ENCODE data around the gene NTM.

NTM gene

GRCh38 chr11:132075447-132075846, 705.0 kb downstream of the NTM start:
- Histone ChIP-seq H4K20me1 (ENCODE audit: insufficient read depth, low read length) (no peaks in the 10 kb centered on the region), H3K27ac (ENCODE audit: low read depth, low read length, poor library complexity, severe bottlenecking) (no peak overlapping the region), H3F3A (ENCODE audit: insufficient read depth, low read length) (no peaks in the 10 kb centered on the region), H3K79me2 (ENCODE audit: insufficient read depth, low read length) (no peaks in the 10 kb centered on the region), H3K9ac (ENCODE audit: low read length) (no peak overlapping the region), H3K9me3 (ENCODE audit: low read length) (no peaks in the 10 kb centered on the region), H3K4me3 (ENCODE audit: low read depth, low read length, poor library complexity, severe bottlenecking) (no peak overlapping the region), H3K9me2 (ENCODE audit: low read depth, low read length) (no peaks in the 10 kb centered on the region), H3K36me3 (ENCODE audit: insufficient read depth, low read length) (no peaks in the 10 kb centered on the region), H3K4me1 (ENCODE audit: insufficient read depth, low read length, severe bottlenecking) (no peaks in the 10 kb centered on the region), H2AFZ (ENCODE audit: low read length) (no peak overlapping the region), H3K4me2 (ENCODE audit: low read length) (no peak overlapping the region), H3K27me3 (ENCODE audit: insufficient read depth, low read length) (no peaks in the 10 kb centered on the region)
- TF ChIP-seq EZH2 (IDR thresholded peaks at IDR 0.05; ENCODE audit: borderline replicate concordance, low read length) = no peak
- TF ChIP-seq, protein P1, sequence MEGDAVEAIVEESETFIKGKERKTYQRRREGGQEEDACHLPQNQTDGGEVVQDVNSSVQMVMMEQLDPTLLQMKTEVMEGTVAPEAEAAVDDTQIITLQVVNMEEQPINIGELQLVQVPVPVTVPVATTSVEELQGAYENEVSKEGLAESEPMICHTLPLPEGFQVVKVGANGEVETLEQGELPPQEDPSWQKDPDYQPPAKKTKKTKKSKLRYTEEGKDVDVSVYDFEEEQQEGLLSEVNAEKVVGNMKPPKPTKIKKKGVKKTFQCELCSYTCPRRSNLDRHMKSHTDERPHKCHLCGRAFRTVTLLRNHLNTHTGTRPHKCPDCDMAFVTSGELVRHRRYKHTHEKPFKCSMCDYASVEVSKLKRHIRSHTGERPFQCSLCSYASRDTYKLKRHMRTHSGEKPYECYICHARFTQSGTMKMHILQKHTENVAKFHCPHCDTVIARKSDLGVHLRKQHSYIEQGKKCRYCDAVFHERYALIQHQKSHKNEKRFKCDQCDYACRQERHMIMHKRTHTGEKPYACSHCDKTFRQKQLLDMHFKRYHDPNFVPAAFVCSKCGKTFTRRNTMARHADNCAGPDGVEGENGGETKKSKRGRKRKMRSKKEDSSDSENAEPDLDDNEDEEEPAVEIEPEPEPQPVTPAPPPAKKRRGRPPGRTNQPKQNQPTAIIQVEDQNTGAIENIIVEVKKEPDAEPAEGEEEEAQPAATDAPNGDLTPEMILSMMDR (IDR thresholded peaks at IDR 0.05; ENCODE audit: low read length) = no peak

DNA sequence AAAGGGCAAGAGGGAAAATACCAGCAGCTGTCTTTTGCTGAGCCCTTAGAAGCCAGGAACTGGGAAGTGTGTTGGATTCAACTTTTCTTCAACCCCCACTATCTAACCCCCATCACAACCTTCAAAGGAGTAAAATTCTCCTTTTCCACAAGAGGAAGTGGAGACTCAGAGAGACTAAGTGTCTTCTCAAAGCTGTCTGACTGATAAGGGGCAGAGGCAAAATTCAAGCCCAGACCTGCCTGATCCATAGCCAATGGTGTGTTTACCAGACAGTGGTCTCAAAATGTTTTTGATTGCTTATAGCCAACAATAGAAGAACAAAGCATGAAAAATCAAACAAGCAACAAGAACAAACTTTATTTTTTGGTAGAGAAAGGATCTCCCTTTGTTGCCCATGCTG, 707.0 kb downstream of the NTM start:
- TF ChIP-seq, protein P1 (IDR thresholded peaks at IDR 0.05; ENCODE audit: low read length) = no peak
- TF ChIP-seq EZH2 (IDR thresholded peaks at IDR 0.05; ENCODE audit: borderline replicate concordance, low read length) = no peak
- Histone ChIP-seq H3K9me3 (ENCODE audit: low read length) (no peaks in the 10 kb centered on the region), H3K79me2 (ENCODE audit: insufficient read depth, low read length) (no peaks in the 10 kb centered on the region), H3K4me3 (ENCODE audit: low read depth, low read length, poor library complexity, severe bottlenecking) (no peak overlapping the region), H3K27me3 (ENCODE audit: insufficient read depth, low read length) (no peaks in the 10 kb centered on the region), H2AFZ (ENCODE audit: low read length) (no peak overlapping the region), H3F3A (ENCODE audit: insufficient read depth, low read length) (no peaks in the 10 kb centered on the region), H3K4me2 (ENCODE audit: low read length) (no peak overlapping the region), H3K9ac (ENCODE audit: low read length) (no peak overlapping the region), H4K20me1 (ENCODE audit: insufficient read depth, low read length) (no peaks in the 10 kb centered on the region), H3K36me3 (ENCODE audit: insufficient read depth, low read length) (no peaks in the 10 kb centered on the region), H3K4me1 (ENCODE audit: insufficient read depth, low read length, severe bottlenecking) (no peaks in the 10 kb centered on the region), H3K27ac (ENCODE audit: low read depth, low read length, poor library complexity, severe bottlenecking) (no peak overlapping the region), H3K9me2 (ENCODE audit: low read depth, low read length) (no peaks in the 10 kb centered on the region)

GRCh38 chr11:132078264-132079076, 708.1 kb downstream of the NTM start:
- TF ChIP-seq, protein P1 (IDR thresholded peaks at IDR 0.05; ENCODE audit: low read length) = no peak
- no peak for TF ChIP-seq EZH2 (IDR thresholded peaks at IDR 0.05; ENCODE audit: borderline replicate concordance, low read length)
- H3K4me2 ChIP-seq (ENCODE audit: low read length) = no peak overlapping the region
- no peak overlapping the region for H2AFZ ChIP-seq (ENCODE audit: low read length)

More at GRCh38 chr11:132078264-132079076, 708.1 kb downstream of the NTM start:
- no peaks in the 10 kb centered on the region for H3F3A ChIP-seq (ENCODE audit: insufficient read depth, low read length)
- no peaks in the 10 kb centered on the region for H3K79me2 ChIP-seq (ENCODE audit: insufficient read depth, low read length)
- H3K4me1 ChIP-seq (ENCODE audit: insufficient read depth, low read length, severe bottlenecking) = no peaks in the 10 kb centered on the region
- no peaks in the 10 kb centered on the region for H3K9me2 ChIP-seq (ENCODE audit: low read depth, low read length)
- H3K9ac ChIP-seq (ENCODE audit: low read length) = no peak overlapping the region
- H4K20me1 ChIP-seq (ENCODE audit: insufficient read depth, low read length) = no peaks in the 10 kb centered on the region
- H3K9me3 ChIP-seq (ENCODE audit: low read length) = no peaks in the 10 kb centered on the region
- no peaks in the 10 kb centered on the region for H3K27me3 ChIP-seq (ENCODE audit: insufficient read depth, low read length)
- H3K36me3 ChIP-seq (ENCODE audit: insufficient read depth, low read length) = no peaks in the 10 kb centered on the region
- no peak overlapping the region for H3K27ac ChIP-seq (ENCODE audit: low read depth, low read length, poor library complexity, severe bottlenecking)
- H3K4me3 ChIP-seq (ENCODE audit: low read depth, low read length, poor library complexity, severe bottlenecking) = no peak overlapping the region

Data from OCI-LY1 (cell line).